D721Med (cell line): ENCODE results near the gene BOLA1.
"Not testable (repeated sequence)": the region's sequence is repeated elsewhere in the genome, so short reads cannot be mapped to it uniquely, and the experiment has no call there.

ENCODE experiments used
- DNase-seq: peaks from one replicate; pipeline ENCODE4 v3.0.0; 2011; ENCODE audit warnings: low spot score; ENCODE audit not compliant: insufficient read length
- FAIRE-seq: peaks from 2 replicates; lab custom pipeline; 2011; peaks lifted over from hg19 to GRCh38; lab: Jason Lieb, UNC
- TF ChIP-seq, protein P1 (sequence below): IDR thresholded peaks from 2 replicates; pipeline ENCODE4 v1.5.1; 2012; ENCODE audit warnings: mild to moderate bottlenecking, control low read depth; ENCODE audit not compliant: insufficient read depth; ENCODE audit errors: missing control alignments

BOLA1 gene

DNA sequence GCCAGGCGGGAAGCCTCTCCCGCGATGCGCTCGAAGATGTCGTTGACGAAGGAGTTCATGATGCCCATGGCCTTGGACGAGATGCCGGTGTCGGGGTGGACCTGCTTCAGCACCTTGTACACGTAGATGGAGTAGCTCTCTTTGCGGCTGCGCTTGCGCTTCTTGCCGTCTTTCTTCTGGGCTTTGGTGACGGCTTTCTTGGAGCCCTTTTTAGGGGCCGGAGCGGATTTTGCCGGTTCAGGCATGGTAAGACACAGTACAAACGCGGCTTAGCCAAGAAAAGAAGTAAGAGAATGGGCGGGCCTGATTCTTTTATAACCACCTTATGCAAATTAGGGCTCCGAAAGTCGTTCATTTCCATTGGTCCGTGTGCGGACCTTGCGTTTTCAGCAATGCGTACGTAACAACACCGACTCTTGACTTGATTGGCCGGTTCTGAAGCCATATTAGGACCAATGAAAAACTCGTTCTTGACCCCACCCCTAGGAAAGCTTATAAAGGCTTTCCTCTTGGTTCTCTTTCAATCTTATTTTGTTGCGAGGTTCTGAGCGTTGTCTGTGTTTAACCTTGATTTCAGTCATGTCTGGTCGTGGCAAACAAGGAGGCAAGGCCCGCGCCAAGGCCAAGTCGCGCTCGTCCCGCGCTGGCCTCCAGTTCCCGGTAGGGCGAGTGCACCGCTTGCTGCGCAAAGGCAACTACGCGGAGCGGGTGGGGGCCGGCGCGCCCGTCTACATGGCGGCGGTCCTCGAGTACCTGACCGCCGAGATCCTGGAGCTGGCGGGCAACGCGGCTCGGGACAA is 12.8 kb upstream of the BOLA1 start:
- DNase-seq (no peak), FAIRE-seq (peak; percentile 88)
- TF ChIP-seq, protein P1, sequence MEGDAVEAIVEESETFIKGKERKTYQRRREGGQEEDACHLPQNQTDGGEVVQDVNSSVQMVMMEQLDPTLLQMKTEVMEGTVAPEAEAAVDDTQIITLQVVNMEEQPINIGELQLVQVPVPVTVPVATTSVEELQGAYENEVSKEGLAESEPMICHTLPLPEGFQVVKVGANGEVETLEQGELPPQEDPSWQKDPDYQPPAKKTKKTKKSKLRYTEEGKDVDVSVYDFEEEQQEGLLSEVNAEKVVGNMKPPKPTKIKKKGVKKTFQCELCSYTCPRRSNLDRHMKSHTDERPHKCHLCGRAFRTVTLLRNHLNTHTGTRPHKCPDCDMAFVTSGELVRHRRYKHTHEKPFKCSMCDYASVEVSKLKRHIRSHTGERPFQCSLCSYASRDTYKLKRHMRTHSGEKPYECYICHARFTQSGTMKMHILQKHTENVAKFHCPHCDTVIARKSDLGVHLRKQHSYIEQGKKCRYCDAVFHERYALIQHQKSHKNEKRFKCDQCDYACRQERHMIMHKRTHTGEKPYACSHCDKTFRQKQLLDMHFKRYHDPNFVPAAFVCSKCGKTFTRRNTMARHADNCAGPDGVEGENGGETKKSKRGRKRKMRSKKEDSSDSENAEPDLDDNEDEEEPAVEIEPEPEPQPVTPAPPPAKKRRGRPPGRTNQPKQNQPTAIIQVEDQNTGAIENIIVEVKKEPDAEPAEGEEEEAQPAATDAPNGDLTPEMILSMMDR: no peak

DNA sequence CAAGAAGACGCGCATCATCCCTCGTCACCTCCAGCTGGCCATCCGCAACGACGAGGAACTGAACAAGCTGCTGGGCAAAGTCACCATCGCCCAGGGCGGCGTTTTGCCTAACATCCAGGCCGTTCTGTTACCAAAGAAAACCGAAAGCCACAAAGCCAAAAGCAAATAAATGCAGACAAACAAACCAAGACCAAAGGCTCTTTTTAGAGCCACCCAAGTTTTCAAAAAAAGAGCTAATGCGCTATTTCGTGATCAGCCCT is 12.2 kb upstream of the BOLA1 start:
- FAIRE-seq, DNase-seq: not testable (repeated sequence)

GRCh38 chr1:149887456-149888246 is 11.7 kb upstream of the BOLA1 start:
- FAIRE-seq: no peak
- TF ChIP-seq, protein P1: no peak
- DNase-seq: no peak

DNA sequence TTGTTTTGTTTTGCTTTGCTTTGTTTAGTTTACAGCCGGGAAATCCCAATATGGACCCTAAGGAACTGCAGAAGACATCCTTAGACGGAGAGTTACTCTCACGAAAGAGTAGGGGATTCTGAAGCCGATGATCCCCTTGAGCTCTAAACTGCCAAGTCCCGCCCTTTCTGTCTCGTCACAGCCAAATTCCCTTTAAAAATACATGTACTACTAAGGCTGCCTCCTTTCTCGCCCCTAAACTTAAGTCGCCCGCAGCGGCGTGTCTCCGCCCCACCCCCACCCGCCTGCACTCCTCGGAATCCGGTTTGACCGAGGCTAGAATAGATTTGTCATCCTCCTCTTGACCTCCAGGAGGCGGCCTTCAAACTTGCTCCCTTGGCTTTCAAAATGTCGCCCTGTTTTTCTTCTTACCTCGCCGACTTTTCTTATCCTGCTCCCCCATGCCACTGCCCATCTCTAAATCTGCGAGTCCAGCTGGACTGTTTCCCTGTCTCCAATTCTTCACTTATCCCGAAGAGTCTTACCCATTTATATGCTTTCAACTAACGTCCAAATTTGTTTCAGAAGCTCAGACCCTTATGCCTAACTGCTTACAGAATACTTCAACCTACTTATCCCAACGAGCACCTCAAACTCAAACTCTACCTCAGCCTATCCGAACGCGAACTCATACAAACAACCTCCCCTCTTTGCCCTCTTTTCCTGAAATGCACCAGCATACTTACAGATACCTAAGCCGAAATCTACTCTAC is 10.9 kb upstream of the BOLA1 start:
- no peak for FAIRE-seq
- TF ChIP-seq, protein P1: peak; percentile 77
- DNase-seq: no peak

- TF ChIP-seq, protein P1: no peak
- DNase-seq: no peak
- no peak for FAIRE-seq
Measured at GRCh38 chr1:149888999-149889289, 10.4 kb upstream of the BOLA1 start.

DNA sequence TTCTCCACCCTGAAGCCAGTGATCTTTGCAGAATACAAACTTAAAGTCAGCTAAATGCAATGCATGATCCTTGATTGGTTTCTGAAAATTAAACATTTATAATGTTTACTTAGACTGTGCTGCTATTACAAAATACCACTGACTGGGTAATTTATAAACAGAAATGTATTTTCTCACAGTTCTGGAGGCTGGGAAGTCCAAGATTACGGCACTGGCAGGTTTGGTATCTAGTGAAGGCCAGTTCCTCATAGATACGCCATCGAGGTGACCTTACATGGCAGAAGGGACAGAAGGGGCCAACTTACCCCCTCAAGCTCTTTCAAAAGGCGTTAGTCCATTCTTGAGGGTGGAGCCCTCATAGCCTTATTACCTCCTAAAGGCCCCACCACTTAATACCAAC is 2.8 kb upstream of the BOLA1 start:
- TF ChIP-seq, protein P1: no peak
- no peak for FAIRE-seq
- DNase-seq: no peak

GRCh38 chr1:149903836-149904491 is 4.6 kb downstream of the BOLA1 start:
- TF ChIP-seq, protein P1: no peak
- FAIRE-seq (no peak), DNase-seq (no peak)
